KG1 (cell line): ENCODE data around the gene ILF2.
"Not testable (repeated sequence)": the region's sequence is repeated elsewhere in the genome, so short reads cannot be mapped to it uniquely, and the experiment has no call there.

Experiments used
- DNase-seq: peaks from one replicate; lab custom pipeline; 2025; lab: John Stamatoyannopoulos, UW

ILF2 gene

DNA sequence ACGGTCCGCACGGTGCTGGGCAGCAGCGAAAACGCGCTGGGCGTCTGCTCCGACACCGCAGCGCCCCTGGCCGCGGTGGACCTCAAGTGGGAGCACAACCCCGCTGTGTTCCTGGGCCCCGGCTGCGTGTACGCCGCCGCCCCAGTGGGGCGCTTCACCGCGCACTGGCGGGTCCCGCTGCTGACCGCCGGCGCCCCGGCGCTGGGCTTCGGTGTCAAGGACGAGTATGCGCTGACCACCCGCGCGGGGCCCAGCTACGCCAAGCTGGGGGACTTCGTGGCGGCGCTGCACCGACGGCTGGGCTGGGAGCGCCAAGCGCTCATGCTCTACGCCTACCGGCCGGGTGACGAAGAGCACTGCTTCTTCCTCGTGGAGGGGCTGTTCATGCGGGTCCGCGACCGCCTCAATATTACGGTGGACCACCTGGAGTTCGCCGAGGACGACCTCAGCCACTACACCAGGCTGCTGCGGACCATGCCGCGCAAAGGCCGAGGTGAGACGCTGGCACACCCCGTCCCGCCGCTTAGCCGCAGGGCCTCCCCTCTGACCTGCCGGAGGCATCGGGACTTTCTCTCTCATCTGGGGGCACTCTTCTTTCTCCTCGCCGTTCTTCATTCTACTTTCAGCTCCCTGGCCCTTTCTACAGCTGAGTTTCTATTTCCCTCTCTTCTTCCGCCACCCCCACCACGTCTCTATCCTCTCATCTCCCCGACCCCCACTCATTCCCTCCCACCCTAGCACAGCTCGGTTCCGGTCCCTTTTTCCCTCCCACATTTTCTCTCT is 8.7 kb upstream of the ILF2 start:
- no peak for DNase-seq

DNA sequence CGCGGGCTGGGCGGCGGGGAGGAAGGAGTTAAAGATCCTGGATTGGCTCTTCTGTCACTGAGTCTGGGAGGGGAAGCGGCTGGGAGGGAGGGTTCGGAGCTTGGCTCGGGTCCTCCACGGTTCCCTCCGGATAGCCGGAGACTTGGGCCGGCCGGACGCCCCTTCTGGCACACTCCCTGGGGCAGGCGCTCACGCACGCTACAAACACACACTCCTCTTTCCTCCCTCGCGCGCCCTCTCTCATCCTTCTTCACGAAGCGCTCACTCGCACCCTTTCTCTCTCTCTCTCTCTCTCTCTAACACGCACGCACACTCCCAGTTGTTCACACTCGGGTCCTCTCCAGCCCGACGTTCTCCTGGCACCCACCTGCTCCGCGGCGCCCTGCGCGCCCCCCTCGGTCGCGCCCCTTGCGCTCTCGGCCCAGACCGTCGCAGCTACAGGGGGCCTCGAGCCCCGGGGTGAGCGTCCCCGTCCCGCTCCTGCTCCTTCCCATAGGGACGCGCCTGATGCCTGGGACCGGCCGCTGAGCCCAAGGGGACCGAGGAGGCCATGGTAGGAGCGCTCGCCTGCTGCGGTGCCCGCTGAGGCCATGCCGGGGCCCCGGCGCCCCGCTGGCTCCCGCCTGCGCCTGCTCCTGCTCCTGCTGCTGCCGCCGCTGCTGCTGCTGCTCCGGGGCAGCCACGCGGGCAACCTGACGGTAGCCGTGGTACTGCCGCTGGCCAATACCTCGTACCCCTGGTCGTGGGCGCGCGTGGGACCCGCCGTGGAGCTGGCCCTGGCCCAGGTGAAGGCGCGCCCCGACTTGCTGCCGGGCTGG is 7.9 kb upstream of the ILF2 start, which contains the start of gene NPR1:
Gene NPR1, plus strand, starts transcription at position 170 of the 818 bp plus-strand sequence. Its CDS starts 421 bp downstream, at position 591.
- no peak for DNase-seq

DNA sequence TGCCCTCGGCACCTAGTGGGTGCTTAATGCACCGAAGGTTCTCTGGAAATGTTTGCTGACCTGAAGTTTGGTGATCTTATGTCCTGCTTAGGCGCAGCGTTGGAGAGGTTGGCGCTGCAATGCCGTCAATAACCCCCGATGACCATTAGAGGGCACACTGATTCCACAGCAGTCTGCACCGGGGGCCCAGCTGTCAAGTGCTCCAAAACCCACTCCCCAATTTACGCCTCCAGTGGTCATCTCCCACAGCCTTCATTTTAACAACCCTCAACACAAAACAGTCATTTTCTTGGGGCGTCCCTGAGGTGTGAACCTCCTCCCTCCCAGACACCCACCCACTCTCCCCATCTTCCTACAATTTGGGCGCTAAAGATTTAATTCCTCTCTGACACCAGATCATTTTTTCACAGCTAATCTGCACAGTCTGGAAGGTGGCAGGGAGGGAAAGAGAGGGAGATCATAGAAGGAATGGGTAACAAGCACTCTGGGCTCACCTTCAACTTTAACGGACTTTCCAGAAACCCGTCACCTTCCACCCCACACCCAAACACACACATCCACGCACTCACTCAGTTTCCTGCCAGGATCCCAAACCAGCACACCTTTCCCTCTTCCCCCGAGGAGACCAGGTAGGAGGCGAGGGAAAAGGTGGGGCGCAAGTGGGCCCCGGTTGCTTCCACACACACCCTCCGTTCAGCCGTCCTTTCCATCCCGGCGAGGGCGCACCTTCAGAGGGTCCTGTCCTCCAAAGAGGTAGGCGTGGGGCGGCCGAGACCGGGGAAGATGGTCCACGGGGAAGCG is 7.1 kb upstream of the ILF2 start:
- DNase-seq = peak; percentile 12

DNA sequence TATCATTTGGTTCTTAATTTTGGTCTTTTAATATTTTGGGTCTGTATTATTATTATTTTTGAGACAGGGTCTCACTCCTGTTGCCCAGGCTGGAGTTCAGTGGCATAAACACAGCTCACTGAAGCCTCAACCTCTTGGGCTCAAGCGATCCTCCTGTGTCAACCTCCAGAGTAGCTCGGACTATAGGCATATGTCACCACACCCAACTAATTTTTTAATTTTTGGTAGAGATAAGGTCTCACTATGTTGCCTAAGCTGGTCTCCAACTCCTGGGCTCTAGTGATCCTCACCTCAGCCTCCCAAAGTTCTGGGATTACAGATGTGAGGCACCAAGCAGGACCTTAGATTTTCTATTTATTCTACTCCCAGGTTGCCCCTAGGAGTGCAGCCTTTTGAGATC is 2.7 kb upstream of the ILF2 start:
- DNase-seq = no peak

DNA sequence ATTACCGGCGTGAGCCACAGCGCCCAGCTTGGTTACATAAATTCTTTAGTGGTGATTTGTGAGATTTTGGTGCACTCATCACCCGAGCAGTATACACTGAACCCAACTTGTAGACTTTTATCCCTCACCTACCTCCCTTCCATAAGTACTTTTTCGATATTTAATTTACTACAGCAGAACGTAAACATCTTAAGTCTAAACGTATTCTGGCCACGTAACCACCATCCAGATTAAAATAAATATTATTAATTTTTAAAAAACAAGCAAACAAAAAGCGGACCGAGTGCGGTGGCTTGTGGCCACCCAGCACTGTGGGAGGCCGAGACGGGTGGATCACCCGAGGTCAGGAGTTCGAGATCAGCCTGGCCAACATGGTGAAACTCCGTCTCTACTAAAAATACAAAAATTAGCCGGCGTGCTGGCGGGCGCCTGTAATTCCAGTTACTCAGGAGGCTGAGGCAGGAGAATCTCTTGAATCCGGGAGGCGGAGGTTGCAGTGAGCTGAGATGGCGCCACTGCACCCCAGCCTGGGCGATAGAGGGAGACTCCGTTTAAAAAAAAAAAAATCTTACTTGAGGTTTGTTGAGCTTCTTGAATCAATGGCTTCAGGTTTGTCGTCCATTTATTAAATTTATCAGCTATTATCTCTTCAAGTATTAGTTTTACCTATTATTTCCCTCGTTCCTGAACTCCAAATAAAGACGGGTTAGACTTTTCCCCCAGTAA is 998 bp upstream of the ILF2 start:
- not testable (repeated sequence) for DNase-seq

DNA sequence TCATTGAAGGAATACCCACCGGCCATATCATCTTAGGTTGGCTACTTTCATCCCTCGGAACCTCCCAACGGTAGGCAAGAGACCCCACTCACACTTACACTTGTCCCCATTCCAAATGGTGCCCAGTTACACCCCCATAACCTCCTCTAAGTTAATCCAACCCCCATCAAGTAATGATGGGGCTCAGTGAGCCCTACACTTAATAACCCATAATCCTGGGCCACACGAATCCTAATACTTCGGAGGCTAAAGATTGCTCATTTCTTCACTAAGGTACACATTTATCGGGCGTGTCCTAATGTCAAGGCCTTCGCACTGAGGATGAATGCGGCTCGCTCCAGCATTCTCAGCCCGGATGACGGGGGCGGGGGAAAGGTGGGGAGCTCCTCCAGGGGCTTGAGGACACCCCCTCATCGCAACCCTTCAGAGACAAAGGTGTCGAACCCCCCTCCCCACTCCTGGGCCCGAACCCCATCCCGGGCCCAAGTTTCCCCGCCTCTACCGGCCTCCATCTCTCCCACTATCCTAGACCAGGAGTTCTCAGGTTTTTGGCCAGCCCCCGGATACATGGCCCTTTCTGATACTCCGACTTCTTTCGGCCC is 435 bp downstream of the ILF2 start:
- DNase-seq = no peak

DNA sequence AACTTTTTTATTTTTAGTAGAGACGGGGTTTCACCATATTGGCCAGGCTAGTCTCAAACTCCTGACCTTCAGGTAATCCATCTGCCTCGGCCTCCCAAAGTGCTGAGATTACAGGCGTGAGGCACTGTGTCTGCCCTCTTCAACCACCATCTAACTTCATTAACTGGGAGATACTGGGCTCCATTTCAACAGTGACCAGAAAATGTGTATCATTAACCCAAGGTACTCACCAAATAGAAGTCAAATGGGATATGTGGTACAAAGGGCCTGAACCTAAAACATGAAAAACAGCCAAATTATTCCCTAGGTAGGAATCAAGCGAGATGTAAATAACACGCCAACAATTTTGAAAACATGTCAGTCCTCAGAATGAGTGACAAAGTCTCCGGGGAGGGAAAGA is 1.2 kb downstream of the ILF2 start:
- no peak for DNase-seq

DNA sequence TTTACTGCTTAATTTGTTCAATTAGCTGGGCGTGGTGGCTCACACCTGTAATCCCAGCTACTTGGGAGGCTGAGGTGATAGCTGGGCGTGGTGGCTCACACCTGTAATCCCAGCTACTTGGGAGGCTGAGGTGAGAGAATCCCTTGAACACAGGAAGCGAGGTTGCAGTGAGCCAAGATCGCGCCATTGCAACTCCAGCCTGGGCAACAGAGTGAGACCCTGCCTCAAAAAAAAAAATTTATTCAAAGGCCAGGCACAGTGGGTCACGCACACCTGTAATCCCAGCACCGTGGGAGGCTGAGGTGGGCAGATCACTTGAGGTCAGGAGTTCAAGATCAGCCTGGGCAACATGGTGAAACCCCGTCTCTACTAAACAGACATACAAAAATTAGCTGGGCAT is 2.1 kb downstream of the ILF2 start:
- not testable (repeated sequence) for DNase-seq

DNA sequence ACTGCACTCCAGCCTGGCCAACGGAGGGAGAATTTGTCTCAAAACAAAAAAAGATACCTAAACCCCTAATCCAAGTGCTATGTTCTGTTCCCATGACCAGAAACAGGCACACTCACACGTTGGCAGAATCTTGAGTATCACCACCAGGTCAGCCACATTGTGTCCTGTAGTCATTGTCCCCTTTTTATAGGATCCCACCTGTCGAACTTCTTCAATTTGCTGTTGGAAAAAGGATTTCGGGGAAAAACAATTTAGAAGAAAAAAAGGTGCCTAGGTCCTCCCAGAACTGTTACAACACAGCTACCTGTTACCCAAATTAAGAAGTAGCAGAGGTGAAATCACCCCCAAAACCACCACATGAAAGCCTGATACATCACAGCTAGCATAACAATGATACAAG is 3.4 kb downstream of the ILF2 start:
- no peak for DNase-seq

DNA sequence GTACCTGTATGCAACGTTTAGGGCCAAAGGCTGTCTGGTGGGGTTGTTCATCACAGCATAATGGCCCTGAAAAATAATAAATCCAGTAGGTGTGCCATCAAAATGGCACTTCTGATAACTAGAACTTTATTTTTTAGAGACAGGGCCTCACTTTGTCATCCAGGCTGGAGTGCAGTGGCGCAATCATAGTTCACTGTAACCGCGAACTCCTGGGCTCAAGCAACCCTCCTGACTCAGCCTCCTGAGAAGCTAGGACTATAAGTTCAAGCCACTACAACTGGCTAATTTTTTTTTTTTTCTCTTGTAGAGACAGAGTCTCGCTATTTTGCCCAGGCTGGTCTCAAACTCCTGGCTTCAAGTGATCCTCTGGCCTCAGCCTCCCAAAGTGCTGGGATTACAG is 7.6 kb downstream of the ILF2 start:
- no peak for DNase-seq

DNA sequence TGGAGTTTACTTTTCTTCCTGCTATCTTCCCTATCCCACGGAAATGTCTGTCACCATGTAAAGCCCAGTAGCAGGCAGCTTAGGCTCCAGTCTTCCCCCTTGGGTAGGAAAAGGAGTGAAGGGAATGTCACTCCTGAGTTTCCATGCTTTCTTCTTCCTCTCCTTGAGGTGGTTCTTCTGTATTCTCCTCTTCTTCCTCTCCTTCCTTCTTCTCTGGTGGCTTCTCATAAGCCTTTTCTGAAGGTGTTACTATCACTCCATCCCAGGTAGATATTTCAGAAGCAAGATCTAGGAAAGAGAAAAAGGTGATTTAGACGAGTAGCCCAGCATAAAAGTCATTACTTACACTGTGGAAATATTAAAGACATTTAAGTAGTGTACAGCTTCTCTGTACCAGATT is 8.5 kb downstream of the ILF2 start:
- no peak for DNase-seq

DNA sequence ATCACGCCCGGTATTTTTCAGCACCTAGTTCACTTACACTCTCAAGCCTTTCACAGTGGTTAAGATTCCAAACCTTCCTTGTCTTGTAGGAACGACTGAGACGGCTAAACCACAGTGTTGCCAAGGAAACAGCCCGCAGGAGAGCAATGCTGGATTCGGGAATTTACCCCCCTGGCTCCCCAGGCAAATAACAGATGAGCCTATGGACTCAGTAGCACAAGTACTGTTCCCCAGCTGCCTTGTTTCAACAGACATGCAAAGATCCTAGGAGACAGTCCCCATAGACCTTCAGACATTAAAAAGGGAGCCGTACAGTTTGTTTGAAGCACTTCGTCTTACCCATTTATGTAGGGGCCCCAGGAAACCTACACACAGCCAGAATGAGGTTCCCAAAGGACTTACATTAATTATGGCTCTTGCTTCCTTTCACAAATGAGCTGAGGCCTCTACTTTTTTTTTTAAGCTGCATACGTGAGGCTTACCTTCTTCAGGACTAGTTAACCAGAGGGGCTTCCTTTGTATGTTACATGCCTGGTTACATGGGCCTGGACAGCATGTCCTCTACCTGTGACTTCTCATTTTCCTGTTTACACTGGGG is 9.6 kb downstream of the ILF2 start:
- no peak for DNase-seq

DNA sequence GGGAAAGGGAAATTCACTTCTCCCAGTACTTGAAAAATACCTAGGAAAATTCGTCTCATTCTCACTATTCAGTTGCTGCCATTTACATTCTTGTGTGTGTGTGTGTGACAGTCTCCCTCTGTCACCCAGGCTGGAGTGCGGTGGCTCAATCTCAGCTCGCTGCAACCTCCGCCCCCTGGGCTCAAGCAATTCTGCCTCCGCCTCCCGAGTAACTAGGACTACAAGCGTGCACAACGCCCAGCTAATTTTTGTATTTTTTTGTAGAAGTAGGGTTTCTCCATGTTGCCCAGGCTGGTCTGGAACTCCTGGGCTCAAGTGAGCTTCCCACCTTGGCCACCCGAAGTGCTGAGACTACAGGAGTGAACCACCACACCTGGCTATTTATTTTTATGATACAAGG is 11.1 kb downstream of the ILF2 start:
- no peak for DNase-seq

DNA sequence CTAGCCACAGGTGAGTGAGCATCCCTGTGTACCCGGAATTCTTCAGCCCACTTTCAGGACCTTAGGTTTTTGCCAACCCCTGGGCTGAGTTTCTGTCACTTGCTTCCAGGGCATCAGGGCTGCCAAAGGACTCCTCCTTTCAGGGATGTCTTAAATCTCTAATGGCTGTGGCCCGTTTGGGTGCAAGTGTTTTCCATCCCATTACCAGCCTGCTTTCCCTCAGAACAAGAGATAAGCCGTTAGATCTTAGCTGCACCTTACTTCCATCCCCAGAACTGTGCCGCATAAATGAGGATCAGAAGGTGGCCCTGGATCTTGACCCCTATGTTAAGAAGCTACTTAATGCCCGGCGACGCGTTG is 11.6 kb downstream of the ILF2 start:
- no peak for DNase-seq

DNA sequence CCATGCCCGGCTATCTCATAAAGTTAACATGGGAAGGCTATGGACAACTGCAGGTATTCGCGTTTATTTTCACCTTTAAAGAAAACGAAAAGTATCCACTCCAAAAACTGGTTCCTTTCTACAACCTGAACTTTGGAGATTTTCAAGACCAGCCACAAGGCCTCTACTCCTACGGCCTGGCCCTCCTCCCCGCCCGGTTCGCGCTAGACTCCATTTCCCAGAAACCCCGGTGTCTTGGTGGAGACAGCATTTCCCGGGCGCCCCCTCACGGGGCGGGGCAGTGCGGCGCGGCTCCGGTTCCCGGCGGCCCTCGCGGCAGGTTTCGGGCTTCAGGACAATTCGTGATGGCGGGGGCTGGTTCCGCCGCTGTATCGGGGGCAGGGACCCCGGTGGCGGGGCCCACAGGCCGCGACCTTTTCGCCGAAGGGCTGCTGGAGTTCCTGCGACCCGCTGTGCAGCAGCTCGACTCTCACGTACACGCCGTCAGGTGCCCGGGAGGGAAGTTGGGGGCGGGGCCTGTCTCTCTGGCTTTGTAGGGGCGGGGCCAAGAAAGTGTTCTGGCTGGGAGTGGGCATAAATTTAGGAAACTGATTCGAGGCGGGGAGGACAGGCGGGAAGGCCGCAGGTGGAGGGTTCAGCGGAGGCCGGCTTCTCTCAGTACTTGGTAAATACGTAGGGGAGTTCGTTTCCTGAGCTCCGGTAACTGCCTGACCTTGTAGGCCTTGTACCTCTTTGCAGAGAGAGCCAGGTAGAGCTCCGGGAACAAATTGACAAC is 12.2 kb downstream of the ILF2 start, which contains the start of gene SNAPIN:
Gene SNAPIN, plus strand, starts transcription at position 304 of the 775 bp plus-strand sequence. Its CDS starts 41 bp downstream, at position 345.
- DNase-seq = peak; percentile 83

DNA sequence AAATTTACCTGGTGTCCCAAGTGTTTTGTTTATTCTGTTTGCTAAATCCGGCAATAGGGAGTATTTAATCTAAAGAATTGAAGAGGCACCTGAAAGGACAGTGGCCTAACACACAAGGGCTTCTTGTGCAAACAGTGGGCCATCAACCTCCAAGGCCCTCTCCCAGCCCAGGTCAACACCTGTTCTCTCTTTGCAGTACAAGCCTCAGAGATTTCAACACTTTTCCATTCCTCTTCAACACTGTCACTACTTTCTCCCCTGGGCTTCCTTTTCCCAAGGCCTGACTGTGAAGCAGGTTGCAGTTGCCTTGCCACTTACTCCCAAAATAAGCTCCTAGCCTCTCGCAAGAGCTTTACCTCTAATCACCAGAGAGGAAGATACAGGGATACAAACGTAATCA is 15.5 kb downstream of the ILF2 start:
- DNase-seq = no peak

DNA sequence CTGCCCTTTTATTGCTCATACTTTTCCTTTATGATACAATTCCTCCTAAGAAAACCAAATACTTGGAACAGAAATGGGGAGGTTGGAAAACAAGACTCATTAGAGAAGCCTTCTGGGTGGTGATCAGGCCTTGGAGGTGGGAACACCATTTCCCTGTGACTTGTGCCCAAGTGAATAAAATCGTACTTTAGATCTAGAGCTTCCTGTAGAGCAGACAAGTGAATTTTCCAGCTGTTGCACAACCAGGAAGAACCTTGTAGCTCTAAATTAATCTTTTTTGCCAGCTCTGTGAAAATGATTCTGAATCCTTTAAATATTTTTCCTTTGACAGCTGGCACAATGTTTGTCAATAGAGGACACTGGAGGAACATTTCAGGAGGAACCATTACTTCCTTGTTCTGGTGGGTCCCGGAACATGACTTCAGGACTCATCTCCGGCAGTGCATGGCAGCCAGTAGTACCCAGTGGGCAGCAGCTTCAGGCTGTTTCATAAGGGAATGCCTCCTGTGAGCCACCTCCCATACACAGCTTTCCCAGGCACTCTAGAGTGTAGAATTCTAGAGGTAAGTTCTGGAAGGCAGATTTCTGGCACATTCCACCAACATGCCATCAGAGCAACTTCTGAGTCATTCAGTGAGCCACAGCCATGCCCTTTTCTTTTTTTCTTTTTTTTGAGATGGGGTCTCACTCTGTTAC is 17.8 kb downstream of the ILF2 start:
- DNase-seq = no peak

DNA sequence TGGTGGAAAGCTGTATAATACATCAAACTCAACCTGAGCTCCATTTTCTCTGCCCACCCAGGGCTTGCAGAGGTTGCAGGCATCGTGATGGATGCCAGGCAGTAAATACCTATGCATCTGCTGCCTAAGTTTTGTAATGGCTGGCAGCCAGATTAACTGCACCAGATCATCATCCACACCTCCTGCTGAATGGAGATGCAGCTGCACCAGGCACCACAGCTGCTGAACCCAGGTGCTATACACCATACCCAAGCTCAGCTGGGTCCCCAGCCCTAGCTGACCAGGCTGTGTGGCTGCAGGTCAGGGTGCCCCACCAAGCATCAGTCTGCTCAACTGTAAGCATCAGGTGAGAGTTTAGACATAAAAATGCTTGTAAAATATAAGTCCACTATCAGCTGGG is 19.0 kb downstream of the ILF2 start:
- no peak for DNase-seq

DNA sequence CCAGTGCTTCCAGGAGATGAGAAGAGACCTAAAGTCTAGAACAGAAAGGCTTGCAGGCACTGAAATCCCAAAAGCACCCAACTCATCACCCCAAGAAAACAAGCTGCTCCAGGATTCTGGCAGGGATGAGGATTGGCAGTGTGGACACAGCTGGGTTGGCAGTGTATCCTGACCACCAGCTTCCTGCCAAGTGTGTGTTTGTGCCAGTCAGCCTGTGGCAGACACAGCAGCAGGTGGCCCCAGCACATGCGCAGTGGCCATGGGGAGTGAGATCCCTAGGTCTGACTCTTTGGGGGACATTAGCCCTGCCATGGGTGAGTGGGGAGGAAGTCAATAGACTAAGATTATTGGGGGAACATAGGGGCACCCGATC is 20.9 kb downstream of the ILF2 start:
- no peak for DNase-seq
